Retina (tissue), 1 donor: ENCODE results near the gene TBXAS1.

Experiments
- DNase-seq: peaks from one replicate; pipeline ENCODE4 v3.0.0-alpha.2; 2016

TBXAS1 gene

DNA sequence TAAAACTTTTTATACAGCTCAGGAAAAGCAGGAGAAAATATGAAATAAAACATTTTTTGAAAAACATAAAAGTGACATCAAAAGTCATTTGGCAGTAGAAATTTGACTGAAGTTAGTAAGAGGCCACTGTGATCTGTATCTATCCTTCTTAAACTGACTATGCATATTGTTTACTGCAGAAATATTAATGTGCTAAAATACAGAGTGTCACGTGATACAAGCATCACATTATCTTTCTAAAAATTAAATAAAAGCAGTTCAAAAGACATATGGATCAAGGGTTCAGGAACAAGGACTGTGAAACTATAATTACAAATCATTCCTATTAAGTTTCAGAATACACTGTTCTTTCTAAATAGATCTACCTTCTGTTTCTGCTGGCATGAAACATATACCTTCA is 200.0 kb downstream of the TBXAS1 start:
- no peak for DNase-seq

DNA sequence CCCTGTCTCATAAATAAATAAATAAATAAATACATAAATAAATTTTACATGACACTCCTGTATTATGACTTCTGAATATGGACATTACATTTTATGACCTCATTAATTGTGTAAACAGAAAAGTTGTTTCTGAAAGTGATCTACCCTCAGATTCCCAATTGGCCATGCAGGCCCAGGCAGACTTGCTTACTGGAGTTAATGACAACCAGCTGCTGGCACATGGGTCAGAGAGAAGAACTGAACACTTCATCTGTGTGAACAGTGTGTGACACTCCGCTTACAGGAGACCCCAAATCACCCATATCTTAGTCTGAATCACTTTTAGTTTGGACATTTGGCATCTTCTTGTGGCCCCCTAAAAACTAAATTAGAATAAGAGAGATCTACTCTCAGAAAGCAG is 202.3 kb downstream of the TBXAS1 start:
- DNase-seq, result no peak

DNA sequence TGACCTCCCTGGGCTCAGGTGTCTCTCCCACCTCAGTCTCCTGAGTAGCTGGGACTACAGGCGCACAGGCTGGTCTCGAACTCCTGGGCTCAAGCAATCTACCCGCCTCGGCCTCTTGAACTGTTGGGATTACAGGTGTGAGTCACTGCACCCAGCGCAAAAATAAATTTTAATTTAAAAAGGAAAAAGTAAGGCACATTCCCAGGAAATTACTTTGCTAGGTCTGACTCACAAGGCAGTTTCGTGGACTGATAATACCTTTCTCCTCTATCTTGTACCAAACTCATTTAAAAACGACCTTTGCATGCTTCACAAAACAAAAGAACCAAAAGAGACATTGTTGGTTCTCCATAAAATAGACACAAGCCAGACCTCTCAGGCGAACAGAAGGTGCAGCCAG is 204.0 kb downstream of the TBXAS1 start:
- no peak for DNase-seq

GRCh38 chr7:140033779-140034363 is 204.8 kb downstream of the TBXAS1 start:
- no peak for DNase-seq

DNA sequence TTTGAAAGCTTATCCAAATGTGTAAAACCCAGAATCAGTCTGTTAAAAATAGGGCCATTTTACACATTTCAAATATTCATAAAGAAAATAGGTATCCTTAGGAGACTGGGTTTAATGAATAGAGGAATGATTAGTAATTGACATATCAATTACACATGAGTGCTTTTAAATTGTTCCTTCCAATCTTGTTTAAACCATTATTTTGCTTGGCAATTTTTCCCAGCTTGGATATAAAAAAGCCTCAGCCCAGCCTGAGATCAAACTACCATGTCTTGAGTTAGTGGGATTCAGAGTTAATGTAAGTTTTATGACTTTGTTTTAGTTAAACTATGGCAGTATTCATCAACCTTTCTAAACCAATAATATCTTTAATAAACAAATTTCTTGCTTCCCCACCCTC is 205.4 kb downstream of the TBXAS1 start:
- DNase-seq, result no peak

- no peak for DNase-seq
Observed at GRCh38 chr7:140035400-140036223, 206.5 kb downstream of the TBXAS1 start.

GRCh38 chr7:140036224-140036962 is 207.3 kb downstream of the TBXAS1 start:
- no peak for DNase-seq

GRCh38 chr7:140039066-140039465 is 210.0 kb downstream of the TBXAS1 start:
- no peak for DNase-seq

- no peak for DNase-seq
Observed at GRCh38 chr7:140039896-140040295, 210.8 kb downstream of the TBXAS1 start.

- DNase-seq, result no peak
Observed at GRCh38 chr7:140041659-140042385, 212.8 kb downstream of the TBXAS1 start.

DNA sequence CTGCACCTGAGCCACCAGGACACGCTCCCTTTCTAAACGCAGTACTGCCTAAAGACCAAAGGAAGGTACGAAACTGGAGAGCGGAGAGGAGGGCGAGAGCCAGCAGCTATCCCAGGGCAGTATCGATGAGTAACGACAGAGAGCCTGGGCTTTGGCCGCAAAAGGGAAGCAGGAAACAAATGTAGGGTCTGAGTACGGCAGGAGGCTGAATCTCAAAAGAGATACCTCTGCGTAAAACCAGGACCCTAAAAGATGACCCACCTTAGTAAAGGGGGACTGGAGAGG is 213.3 kb downstream of the TBXAS1 start:
- no peak for DNase-seq

GRCh38 chr7:140044251-140044650 is 215.2 kb downstream of the TBXAS1 start:
- no peak for DNase-seq

DNA sequence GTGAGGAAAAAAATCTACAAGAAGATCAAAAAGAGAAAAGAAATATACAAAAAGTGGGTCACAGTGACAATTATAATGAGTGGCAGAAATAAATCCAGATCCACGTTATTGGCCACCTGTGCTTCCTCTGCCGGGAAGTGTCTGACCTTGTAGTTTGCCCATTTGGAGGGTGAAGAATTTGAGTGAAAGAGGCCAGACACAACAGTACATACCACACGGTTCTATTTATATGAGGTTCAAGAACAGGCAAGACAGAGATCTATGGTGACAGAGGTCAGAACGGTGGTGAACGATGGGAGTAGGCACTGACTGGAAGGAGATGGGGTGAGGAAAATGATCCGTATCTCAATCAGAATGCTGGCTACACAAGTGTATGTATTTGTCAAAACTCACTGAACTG is 216.6 kb downstream of the TBXAS1 start:
- DNase-seq, result peak; percentile 7

DNA sequence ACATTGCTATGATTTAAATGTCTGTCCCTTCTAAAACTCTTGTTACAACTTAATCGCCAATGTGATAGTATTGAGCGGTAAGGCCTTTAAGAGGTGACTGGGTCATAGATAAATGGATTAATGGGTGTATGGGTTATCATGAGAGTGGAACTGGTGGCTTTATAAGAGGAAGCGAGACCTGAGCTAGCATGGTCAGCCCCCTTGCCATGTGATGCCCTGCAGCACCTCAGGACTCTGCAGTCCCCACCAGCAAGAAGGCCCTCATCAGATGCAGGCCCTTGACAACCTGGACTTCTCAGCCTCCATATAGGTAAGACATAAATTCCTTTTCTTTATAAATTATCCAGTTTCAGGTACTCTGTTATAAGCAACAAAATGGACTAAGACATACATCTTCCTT is 218.1 kb downstream of the TBXAS1 start:
- DNase-seq, result no peak

DNA sequence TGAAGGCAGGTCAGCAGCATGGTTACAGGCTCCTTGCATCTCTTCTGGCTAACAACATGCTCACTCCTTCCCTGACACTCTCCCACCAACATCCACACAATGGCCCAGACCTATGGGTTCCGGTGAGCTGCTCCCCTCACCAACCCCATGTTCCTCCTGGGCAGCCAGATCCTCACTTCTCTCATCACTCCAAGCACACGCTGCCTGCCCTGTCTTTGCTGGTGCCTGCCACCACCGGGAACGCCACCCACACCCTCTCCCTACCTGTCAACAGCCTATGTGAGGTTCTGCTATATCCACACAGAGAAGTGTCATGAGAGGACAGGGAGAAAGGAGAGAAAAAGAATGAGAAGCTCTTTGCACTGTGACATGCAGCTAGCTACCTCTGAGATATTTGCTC is 219.1 kb downstream of the TBXAS1 start:
- no peak for DNase-seq

DNA sequence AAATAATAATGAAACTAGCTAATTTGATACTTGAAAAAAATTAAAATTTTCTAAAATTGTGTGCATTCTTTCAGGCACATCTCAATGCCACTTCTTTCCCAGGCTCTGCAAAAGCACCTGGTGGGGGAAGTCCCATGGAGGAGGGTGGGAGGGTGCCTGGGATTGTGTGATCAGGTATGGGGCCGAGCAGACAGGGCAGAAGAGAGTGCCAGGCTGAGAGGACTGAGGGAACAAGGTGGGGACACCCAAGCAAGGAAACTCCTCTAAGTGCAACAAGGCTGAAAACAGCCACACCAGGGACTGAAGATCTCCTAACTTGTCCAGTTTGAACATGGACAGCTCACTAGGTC is 219.9 kb downstream of the TBXAS1 start:
- DNase-seq, result no peak

- DNase-seq, result no peak
Observed at GRCh38 chr7:140049339-140050024, 220.4 kb downstream of the TBXAS1 start.

DNA sequence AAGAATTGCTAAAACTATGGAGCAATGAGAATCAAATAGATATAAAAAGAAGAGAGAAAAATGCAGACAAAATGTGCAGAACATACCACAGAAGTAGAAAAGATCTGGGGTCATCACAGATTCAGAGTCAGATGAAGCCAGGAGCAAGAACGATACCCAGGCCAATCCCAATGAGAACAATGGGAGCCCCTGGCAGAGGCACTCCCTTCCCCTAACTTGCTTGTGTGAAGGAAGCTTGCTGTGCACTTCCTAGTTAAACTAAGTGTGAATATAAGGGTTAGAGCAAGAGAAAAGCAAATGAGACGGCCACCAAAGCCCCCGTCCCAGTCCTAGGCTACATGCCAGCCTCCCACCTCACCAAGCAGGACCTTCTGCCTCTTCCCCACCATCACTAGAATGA is 221.0 kb downstream of the TBXAS1 start:
- DNase-seq, result no peak

- DNase-seq, result no peak
Observed at GRCh38 chr7:140051820-140052219, 222.8 kb downstream of the TBXAS1 start.

GRCh38 chr7:140053812-140054539 is 224.9 kb downstream of the TBXAS1 start:
- DNase-seq, result no peak

- DNase-seq, result no peak
Observed at GRCh38 chr7:140054751-140055150, 225.7 kb downstream of the TBXAS1 start.

DNA sequence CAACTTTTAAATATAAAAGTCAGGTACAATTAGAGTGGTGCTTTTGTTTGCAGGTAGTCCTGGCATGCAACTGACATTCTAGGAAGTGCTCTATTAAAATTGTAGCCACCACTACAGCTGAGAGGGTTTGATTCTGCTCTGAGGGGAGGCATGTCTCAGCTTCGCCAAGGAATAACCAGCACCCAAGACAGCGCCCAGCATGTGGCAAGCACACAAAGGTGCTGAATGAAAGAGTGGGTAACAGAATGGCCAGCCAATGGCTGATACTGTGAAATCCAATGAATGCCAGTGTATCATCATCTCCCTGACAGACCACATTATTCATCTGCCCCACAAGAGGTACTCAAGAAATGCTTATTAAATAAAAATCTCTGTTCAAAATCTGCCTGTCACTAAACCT is 226.8 kb downstream of the TBXAS1 start:
- no peak for DNase-seq
